SU-DHL-6 (cell line): ENCODE data around the gene DOCK1.

Source experiments
- H2AFZ ChIP-seq: fragments of 200-600 bp; sonication (generic); 2 replicates; pipeline ENCODE4 v1.6.1; 2014; ENCODE audit warnings: low read depth, mild to moderate bottlenecking, moderate library complexity, mixed read lengths, antibody characterized with exemption, low read length; ENCODE audit not compliant: severe bottlenecking
- H3F3A ChIP-seq: fragments of 200-600 bp; shearing (Covaris generic); 2 replicates; pipeline ENCODE4 v1.6.0; 2016; ENCODE audit warnings: antibody characterized with exemption, mild to moderate bottlenecking; ENCODE audit not compliant: insufficient read depth
- H3K27ac ChIP-seq: fragments of 200-600 bp; sonication (generic); 2 replicates; pipeline ENCODE4 v1.5.1; 2016; ENCODE audit warnings: low read depth, mild to moderate bottlenecking, low read length, moderate library complexity, mixed read lengths
- H3K27me3 ChIP-seq: fragments of 200-600 bp; sonication (generic), shearing (Covaris generic); 2 replicates; pipeline ENCODE4 v1.6.0; 2014; ENCODE audit warnings: mild to moderate bottlenecking, low read length
- H3K36me3 ChIP-seq: fragments of 200-600 bp; sonication (generic); 2 replicates; pipeline ENCODE4 v1.6.1; 2014; ENCODE audit warnings: mild to moderate bottlenecking, low read length, mixed read lengths
- H3K4me2 ChIP-seq: fragments of 300-600, 200-600 bp; shearing (Covaris generic), sonication (generic); 2 replicates; pipeline ENCODE4 v1.6.0; 2014; ENCODE audit warnings: low read length, low read depth, mild to moderate bottlenecking; ENCODE audit not compliant: poor library complexity, severe bottlenecking
- H3K4me3 ChIP-seq: fragments of 200-600 bp; sonication (generic); 2 replicates; pipeline ENCODE4 v1.5.1; 2014; ENCODE audit warnings: antibody characterized with exemption, low read length, mild to moderate bottlenecking, mixed read lengths; ENCODE audit not compliant: insufficient read depth, poor library complexity, severe bottlenecking
- H3K79me2 ChIP-seq: fragments of 200-600 bp; sonication (generic); 2 replicates; pipeline ENCODE4 v1.6.1; 2014; ENCODE audit warnings: mild to moderate bottlenecking, low read length, moderate library complexity; ENCODE audit not compliant: insufficient read depth
- H3K9ac ChIP-seq: fragments of 200-600 bp; sonication (generic); 2 replicates; pipeline ENCODE4 v1.7.0; 2014; ENCODE audit warnings: mild to moderate bottlenecking, low read length
- H3K9me2 ChIP-seq: fragments of 200-600 bp; sonication (generic); replicated peaks from 2 replicates; pipeline ENCODE4 v1.6.1; 2014; ENCODE audit warnings: low read length; ENCODE audit not compliant: insufficient read depth
- H3K9me3 ChIP-seq: fragments of 200-600 bp; sonication (generic); 2 replicates; pipeline ENCODE4 v1.6.1; 2014; ENCODE audit warnings: low read length, mixed read lengths; ENCODE audit not compliant: insufficient read depth
- H4K20me1 ChIP-seq: fragments of 200-600 bp; sonication (generic); 2 replicates; pipeline ENCODE4 v1.6.1; 2014; ENCODE audit warnings: low read depth, mild to moderate bottlenecking, antibody characterized with exemption, low read length, moderate library complexity, mixed read lengths
- CTCF ChIP-seq: fragments of 200-600 bp; sonication (generic); IDR thresholded peaks from one replicate; pipeline ENCODE4 v1.5.1; 2017; ENCODE audit warnings: antibody characterized with exemption, mild to moderate bottlenecking, low read length, moderate library complexity; ENCODE audit not compliant: insufficient read depth, poor library complexity, severe bottlenecking
- EZH2phosphoT487 ChIP-seq: fragments of 200-600 bp; sonication (generic), shearing (Covaris generic); conservative IDR thresholded peaks from 2 replicates; pipeline ENCODE4 v1.6.1; 2018; ENCODE audit warnings: mild to moderate bottlenecking, antibody characterized with exemption, low read length, moderate library complexity, mixed read lengths

DOCK1 gene

GRCh38 chr10:127386606-127387327 is 481.5 kb downstream of the DOCK1 start:
- no peak overlapping the region for H2AFZ ChIP-seq
- H3K27ac ChIP-seq: no peak overlapping the region
- H4K20me1 ChIP-seq: no peaks in the 10 kb centered on the region
- H3K9ac ChIP-seq: no peak overlapping the region
- H3K36me3 ChIP-seq: no peaks in the 10 kb centered on the region
- no peaks in the 10 kb centered on the region for H3K9me3 ChIP-seq
- H3F3A ChIP-seq: no peaks in the 10 kb centered on the region
- H3K4me2 ChIP-seq: no peak overlapping the region
- H3K79me2 ChIP-seq: no peaks in the 10 kb centered on the region
- no peaks in the 10 kb centered on the region for H3K9me2 ChIP-seq
- TF ChIP-seq EZH2phosphoT487 (no peak), CTCF (no peak)
- no peak overlapping the region for H3K4me3 ChIP-seq
- no peaks in the 10 kb centered on the region for H3K27me3 ChIP-seq

GRCh38 chr10:127391875-127392274 is 486.6 kb downstream of the DOCK1 start:
- Histone ChIP-seq H3K4me3 (no peak overlapping the region), H3K9ac (no peak overlapping the region), H3K9me2 (no peaks in the 10 kb centered on the region), H3K4me2 (no peak overlapping the region), H3K9me3 (no peaks in the 10 kb centered on the region), H2AFZ (no peak overlapping the region), H3K27ac (no peak overlapping the region), H4K20me1 (no peaks in the 10 kb centered on the region), H3K79me2 (no peaks in the 10 kb centered on the region), H3F3A (no peaks in the 10 kb centered on the region), H3K27me3 (no peaks in the 10 kb centered on the region), H3K36me3 (no peaks in the 10 kb centered on the region)
- no peak for TF ChIP-seq CTCF
- TF ChIP-seq EZH2phosphoT487: no peak

- no peak overlapping the region for H3K9ac ChIP-seq
- no peak overlapping the region for H3K4me3 ChIP-seq
- H3K79me2 ChIP-seq: no peaks in the 10 kb centered on the region
- H3F3A ChIP-seq: no peaks in the 10 kb centered on the region
- H3K9me3 ChIP-seq: no peaks in the 10 kb centered on the region
- no peaks in the 10 kb centered on the region for H3K9me2 ChIP-seq
- H2AFZ ChIP-seq: no peak overlapping the region
- no peaks in the 10 kb centered on the region for H3K36me3 ChIP-seq
- H4K20me1 ChIP-seq: no peaks in the 10 kb centered on the region
- TF ChIP-seq CTCF (no peak), EZH2phosphoT487 (no peak)
- H3K4me2 ChIP-seq: no peak overlapping the region
- H3K27ac ChIP-seq: no peak overlapping the region
- no peaks in the 10 kb centered on the region for H3K27me3 ChIP-seq
Measured at GRCh38 chr10:127392351-127393235, 487.4 kb downstream of the DOCK1 start.
